NCI-H526 (cell line): Measurements from ENCODE around the gene KCNQ4.

Experiments
- DNase-seq, 2 experiments: peaks; one replicate each; lab custom pipeline; 2025; lab: John Stamatoyannopoulos, UW

KCNQ4 gene

DNA sequence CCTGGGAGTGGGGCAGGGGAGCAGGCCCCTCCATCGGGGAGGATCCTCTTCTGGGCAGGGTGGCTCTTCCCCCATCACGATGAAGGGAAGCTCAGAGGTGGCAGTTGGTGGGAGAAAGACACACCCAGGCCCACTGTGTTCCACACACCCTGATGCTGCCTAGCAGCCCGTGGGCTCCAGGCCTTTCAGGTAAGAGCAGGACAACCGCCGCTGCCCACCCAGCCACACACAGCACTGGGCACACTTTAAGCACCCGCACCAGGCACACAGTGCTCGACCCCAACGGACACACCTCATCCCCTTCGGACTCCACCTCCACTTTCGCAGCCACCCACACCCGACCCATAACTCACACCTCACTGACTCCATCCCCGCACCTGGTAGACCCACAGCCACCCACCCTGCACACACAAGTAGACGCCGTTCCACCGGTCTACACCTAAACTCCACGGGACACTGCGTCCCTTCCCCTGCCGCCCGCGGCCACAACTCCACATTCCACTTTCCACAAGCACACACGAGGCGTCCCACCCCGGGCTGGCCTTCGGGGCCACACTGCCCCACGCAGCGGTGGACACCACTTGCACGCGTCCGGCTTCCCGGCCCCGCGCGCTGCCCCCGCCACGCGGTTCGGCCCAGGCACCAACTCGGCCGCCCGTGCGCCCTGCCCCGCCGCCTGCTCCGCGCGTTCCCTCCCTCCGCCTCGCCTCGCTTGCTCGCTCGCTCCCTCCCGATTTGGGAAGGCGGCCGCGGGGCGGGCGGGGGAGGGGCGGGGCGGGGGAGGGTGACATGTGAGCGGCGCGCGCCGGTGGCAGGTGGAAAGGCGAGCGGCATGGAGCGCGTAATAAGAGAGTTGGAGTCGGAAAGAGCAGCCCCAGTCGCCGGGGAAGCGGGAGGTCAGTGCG, at the start of gene KCNQ4:
KCNQ4 (plus strand) TSS at position 787 of the 905 bp plus-strand sequence. CDS start 307 bp downstream, outside the sequence.
- DNase-seq: peak in 1 of 2 experiments; percentile 92

DNA sequence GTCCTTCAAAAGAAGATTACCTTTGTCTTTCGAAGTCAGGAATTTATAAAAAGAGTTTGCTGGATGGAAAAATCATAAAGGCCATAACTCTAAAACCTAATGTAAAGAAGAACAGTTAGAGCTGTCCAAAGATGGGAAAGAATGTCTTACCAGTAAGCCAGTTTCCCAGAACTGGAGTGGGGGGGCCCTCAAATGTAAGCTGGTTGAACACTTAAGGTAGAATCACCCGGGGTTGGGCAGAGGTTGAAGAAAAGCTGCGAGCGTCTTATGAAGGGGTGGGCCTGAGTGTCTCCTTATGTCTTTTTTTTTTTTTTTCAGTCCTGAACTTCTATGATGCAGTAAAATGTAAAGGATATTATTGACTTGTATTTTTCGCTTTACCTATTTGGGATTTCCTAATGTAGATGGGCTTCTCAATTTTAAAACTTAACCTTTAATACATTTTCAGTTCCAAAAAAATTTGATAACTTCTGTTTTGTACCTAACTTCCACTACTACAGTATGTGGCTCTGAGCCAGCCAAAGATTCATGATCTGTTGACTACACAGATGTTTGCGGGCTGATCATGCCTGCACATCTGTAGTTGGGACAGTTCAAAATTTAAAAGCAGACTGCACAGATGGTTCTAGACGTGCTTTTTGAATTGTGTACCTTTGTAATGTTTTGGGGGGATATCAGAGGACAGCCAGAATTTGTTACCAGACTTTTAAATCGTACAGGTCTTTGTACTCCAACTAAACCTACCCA, 48.5 kb upstream of the KCNQ4 start:
- DNase-seq: no peak

DNA sequence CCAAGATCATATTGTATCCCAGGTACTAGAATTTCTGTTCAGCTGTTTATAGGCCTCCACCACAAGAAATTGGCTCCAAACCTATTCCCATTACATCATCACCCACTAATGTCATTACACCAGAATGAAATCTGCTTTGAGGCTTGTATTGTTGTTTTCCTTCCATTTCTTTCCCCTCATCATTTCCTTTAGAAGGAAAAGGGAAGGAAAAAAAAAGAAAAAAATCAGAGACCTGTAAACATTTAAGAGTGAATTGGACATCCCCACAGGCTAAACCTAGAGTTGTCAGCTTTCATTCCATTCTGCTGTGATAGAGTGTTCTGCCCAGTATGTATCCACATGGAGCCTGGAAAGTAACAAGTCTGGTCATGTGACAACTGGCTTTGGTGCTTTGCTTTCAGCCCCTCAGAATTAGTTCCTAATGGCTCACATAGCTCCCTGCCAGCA, 47.5 kb upstream of the KCNQ4 start:
- no peak for DNase-seq

DNA sequence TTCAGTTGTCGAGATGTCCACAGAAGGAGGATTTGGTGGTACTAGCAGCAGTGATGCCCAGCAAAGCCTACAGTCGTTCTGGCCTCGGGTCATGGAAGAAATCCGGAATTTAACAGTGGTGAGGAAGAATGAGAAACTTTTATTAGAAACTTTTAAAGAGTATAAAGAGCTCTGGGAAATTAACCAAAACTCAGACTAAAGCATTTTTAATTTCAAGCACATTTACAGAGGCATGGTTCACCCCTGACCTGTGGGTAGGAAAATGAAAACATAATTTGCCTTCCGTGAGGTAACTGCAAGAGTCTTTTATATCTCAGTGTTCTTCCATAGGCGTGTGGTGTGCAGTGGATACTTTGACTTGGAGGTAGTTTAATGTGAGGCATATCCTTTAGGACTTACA, 44.8 kb upstream of the KCNQ4 start:
- DNase-seq: no peak

DNA sequence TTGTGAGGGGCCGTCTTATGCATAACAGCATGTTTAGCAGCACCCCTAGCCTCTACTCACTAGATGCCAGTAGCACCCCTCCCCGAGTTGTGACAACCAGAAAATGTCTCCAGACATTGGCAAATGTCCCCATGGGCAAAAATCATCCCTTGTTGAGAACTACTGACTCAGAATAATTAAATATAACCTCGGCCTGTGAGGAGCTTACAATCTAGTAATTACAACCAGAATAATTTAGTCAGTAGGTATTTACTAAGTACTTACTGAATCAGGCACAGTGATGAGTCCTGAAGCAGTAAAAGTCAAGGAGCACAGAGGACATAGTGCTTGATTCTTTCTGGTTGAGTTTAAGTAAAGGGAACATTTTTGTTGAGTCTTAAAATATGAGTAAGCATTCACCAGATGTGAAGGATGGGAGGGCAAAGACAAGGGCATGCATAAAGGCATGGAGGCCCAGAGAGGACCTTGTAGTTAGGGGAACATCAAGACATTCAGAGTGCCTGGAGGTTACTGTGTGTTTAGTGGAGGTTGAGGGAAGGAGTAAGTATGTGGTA, 44.1 kb upstream of the KCNQ4 start:
- DNase-seq: no peak

DNA sequence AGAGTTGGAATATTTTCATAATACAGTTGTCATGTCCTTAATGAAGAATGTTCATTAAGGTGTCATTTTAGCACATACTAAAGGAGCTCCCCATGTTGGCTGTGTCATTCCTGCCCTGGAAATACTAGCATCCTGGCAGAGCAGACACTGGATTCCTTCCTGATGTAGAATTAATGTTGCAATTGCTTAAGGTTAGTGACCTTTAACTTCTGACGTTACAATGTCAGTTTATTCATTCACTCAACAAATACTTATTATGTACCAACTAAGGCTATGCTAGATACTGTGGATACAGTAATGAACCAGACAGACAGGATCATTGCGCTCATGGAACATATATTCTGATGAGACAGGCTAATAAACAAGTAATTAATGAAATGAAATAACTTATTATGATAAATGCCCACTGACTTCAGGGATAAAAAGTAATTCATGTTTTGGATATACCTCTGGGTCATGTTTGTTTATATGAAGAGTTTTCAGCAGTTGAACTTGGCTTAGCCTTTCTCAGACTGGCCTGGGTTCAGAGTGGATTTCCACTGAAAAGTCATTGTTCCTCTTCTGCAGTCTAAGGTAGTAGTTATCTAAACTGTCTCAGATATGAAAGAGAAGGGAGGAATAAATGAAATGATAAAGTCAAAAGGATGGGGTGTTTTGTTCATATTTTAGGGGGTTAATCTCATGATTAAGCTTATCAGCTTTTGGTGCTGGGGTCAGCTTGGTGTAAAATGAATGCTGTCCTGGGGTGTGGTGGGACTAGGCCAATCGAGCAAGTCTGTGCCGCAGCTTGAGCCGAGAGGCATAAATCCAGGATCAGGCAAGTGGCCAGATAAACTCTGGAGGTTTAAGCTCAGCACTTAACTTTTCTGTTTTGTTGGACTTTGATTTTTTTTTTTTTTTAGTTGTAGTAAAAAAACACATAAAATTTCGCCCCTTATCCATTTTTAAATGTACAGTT, 43.3 kb upstream of the KCNQ4 start:
- no peak for DNase-seq

DNA sequence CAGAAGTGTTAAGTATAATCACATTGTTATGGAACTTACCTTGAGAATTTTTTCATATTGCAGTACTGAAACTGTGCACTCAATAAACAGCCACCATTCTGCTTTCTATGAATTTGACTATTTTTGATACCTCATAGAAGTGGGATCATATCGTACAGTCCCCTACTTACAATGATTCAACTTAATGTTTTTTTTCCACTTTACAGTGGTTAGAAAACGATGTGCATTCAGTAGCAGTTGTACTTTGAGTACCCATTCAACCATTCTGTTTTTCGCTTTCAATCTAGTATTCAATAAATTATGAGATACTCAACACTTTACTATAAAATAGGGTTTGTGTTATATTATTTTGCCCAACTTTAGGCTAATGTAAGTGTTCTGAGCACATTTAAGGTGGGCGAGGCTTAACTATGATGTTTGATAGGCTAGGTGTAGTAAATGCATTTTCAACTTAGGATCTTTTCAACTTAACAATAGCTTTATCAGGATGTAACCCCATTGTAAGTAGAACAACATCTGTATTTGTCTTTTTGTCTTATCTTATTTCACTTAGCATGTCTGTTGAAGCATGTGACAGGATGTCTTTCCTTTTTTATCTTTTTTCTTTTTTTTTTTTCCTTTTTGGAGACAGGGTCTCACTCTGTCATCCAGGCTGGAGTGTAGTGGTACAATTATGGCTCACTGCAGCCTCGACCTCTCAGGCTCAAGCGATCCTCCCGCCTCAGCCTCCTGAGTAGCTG, 42.4 kb upstream of the KCNQ4 start:
- no peak for DNase-seq

DNA sequence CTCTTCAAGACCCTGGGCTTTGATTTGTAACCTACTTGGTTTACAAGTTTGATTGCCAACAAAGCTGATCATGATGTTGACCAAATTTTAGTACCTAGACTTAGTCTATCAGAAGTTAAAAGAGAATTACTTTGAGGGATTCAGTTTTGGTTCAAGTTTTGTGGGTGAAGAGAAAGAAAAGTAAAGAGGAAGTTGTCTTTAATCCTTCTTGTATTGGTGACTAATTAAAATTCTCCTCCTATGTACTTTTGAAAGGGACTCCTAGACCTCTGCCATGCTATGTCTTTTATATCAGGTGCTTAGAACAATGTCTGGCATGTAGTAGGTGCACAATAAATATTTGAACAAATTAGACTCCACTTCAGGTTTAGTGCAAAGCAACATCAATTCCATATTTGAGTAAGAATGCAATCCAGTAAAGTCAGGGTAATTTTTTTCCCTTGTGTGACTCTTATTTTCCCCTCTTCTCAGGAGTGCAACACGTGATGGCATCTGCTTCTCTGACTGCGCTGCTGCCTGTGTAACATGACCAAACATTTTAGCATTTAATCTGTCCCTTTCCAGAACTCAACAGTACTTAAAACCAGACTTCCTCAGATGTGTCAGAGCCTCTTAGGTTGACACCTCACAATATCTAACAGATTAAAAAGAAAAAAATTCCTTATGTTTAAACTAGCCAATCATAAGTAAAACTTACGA, 41.1 kb upstream of the KCNQ4 start:
- no peak for DNase-seq

DNA sequence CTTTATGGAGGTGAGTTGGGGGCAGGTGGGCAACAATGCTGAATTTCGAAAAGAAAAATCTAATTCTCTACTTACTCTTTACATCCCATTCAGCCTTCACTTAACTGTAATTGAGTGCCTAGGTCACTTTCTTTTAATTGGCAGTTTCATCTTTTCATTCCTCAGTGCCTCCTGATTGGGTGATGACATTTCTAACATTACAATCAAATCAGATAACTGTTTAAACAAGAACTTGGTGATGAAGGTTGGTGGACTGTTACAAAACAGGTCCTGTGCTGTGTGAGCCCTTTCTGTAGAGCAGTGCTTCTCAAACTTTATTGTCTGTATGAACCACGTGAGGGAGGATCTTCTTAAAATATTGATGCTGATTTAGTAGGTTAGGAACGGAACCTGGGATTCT, 40.1 kb upstream of the KCNQ4 start:
- no peak for DNase-seq

DNA sequence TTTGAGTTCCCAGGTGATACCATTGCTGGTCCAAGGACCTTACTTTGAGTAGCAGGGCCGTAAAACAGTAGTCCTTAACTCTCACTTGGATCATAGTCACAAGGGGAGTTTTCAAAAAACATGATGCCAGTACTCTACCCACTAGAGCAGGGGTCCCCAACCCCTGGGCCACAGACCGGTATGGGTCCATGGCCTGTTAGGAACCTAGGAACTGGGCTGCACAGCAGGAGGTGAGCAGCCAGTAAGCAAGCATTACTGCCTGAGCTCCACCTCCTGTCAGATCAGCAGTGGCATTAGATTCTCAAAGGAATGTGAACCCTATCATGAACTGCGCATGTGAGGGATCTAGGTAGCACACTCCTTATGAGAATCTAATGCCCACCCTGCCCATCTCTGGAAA, 39.7 kb upstream of the KCNQ4 start:
- DNase-seq: no peak

DNA sequence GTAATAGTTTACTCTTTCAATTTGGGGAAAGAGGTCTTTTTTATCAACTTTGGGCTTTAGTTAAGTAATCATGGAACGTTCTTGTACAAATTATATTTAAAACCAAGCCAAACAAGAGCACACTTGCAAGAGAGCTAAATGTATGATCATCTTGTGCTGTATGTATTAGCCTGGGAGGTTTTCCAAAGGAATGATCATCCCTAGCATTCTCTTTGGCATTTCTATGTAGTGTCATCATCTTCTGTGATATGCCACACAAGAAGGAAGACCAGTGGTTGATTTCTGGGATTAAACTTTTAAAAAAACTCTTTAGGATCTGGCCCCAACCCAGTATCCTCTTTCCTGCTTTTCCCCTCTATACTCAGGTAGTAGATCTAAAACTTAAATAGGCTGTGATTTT, 38.4 kb upstream of the KCNQ4 start:
- DNase-seq: no peak

DNA sequence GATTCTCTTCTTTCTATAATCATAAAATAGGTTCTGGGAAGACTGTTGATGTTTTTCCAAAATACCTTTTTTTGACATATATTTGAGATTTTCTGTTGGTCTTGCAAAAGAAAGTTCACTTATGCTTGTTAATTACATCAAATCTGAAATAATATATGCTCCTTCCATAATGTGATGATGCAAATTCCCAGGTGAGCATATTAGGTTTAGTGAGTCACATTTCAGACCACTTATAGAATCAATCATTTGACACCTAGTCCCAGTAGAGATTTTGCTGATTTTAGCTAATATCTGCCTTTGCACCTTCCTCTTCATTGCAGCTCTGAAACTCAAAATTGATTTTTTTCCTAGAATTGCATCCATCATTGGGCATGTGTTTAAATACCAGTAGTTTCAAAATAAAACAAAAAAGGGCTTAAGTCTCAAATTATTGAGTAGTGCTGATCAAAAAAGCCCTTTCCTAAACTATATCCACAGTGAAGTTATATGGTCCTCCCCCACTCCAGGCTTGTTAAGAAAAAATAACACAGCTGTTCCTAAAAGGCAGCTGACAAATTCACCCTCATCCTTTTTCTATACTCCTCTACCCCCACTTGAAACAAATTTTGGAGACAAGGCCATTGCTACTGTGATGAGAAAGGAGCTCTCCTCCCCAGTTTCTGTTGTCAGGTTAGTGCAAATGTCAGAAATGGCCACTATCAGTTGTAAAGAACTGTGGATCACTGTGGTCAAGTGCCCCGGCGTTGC, 37.1 kb upstream of the KCNQ4 start:
- no peak for DNase-seq

DNA sequence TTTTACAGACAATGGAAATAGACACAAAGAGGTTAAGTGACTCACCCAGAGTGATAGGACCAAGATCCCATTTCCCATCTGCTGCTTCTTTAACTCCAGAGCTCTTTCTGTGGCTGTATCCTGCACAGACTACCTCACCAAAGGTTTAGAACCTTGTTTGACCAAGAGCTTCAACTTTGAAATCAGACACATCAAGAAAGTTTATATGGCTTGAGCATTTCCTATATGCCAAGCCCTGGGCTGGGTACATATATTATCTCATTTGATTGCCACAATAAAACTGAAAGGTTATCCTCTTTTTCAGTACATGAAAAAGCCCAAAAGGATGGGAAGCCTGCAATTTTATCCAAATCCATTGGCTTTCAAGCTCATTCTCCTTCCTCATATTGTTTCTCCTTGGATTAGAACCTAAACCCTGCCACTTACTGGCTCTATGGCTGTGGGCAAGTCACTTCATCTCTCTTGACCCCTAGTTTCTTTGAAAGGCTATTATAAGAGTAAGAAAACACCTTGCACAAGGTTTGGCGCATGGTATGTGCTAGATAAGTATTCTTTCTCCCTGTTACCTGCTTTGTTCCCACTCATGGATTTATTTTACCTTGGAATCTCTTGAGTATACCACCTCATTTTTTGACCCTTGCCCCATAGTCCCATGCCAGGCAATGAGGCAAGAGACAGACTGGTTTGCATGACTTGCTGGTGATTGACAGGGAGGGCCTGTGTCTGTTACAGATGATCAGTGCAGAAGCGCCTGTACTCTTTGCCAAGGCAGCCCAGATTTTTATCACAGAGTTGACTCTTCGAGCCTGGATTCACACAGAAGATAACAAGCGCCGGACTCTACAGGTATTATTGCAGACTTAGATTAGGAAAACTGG, 34.5 kb upstream of the KCNQ4 start:
- DNase-seq: no peak

DNA sequence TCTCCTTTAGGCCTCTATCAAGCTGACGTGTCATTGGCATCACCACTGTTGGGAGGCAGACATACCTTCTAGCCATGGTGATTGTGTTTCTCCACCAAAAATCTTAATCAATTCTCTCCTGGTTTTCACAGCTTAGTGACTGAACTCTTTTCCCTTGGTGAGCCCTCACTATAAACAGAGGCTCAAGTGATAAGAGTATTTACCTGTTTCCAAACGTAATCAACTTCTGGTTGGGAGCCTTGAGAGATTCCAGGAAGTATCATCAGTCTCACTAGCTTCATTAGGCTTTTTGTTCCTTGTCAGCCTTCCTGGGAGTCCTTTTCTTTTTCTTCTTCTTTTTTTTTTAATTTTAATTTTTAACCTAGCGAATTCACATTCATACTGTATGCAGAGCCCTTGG, 33.8 kb upstream of the KCNQ4 start:
- no peak for DNase-seq

DNA sequence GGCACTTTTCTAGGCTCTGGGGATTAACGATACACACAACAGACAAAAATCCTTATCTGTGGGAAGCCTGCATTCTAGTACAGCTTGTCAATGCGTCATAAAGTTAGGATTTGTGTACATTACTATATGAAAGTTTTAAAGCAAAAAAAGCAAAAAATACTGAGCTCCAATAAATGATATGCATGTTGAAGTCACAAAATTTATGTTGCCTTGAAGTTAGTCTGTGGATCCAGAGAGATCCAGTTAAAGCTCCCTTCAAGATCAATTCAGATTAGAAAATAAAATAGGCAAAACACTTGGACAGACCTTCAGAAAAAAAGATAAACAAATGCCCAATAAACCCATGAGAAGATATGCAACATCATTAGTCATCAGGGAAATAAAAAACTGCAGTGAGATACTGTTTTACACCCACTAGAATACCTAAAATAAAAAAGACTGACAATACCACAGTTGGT, 33.1 kb upstream of the KCNQ4 start:
- DNase-seq: no peak

DNA sequence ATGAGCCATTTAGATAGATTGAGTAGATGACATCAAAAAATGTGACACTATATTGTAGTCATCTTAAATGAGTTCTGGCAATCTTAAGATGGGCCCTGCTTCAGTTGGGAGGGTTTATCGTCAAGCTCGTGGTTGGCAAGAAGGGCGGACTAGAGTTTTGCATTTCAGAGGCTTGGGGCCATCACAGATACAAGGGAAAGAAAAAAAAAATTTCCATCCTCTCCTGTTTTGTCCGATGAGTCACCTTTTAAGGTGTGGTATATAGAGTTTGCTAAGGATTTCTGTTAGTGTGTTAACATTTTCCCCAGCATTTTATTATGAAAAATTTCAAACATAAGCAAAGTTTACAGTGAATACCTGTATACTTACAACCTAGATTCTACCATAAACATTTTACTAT, 31.8 kb upstream of the KCNQ4 start:
- no peak for DNase-seq

DNA sequence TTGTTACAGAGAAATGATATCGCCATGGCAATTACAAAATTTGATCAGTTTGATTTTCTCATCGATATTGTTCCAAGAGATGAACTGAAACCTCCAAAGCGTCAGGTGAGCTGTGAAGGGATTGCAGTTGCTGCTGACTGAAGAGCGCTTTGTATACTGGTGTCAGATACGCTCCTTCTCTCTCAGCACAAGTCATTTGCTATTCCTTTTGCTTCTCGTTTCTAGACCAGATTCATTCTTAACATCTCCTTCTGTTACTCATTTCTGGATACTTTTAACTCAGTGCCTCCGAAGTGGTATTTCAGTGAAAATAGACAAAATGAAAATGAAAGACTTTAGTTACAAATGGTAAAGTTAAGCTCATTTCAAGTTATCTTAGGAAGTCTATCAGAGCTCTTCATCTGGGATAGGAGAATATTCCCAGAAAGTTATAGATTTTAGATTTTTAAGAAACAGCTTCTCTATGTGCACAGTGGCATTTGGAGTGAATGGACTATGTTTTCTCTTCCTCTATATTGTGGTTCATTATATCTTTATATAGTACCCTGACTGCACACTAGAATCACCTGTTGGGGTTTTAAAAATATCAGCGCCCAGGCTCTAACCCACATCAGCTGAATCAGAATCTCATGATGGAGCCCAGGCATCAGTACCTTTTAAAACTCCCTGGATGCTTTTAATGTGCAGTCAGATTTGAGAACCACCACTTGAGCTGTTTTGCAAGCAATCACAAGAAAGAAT, 30.3 kb upstream of the KCNQ4 start:
- DNase-seq: no peak

DNA sequence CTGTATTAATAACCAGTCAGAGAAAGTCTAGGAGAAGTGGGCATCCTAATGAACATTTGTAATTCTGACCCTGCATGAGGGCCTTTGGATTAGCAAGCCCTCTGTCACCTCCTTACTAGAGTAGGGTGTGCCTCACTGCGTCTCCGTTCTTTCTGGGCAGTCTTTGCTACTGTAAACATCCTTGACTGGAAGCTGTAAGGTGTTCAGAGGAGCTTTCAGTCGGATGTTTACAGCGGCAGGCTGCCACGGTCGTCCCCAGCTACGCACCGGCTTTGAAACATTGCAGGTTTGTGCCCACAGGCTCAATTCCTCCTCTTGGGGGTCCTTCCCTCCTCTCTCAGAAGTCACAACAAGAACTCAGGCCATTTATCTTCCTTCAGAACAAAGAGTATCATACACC, 29.4 kb upstream of the KCNQ4 start:
- no peak for DNase-seq
